Ovary (tissue), 3 donors: Measurements from ENCODE around the gene SLIT3.

Experiments used
- EP300 ChIP-seq: sonication (generic); formaldehyde crosslinking; IDR thresholded peaks from one replicate; pipeline ENCODE4 v1.6.1; 2017; ENCODE audit warnings: antibody characterized with exemption
- POLR2A ChIP-seq: fragments of 450-650 bp; IDR thresholded peaks from one replicate; pipeline ENCODE4 v1.6.1; 2017; ENCODE audit warnings: antibody characterized with exemption, mild to moderate bottlenecking, moderate library complexity
- TF ChIP-seq, protein P1 (sequence below), 3 donors: fragments of 450-650 bp in 2 of 3; fragments of 200-600 bp in 1 of 3; IDR thresholded peaks; one replicate each; pipeline versions ENCODE4 v1.5.1 to v1.8.0; 2016 to 2022; ENCODE audit warnings: antibody characterized with exemption in 3 of 3, mild to moderate bottlenecking in 1 of 3
- donor health status: DM: no; HTN: no; CAD: no.

DNA sequence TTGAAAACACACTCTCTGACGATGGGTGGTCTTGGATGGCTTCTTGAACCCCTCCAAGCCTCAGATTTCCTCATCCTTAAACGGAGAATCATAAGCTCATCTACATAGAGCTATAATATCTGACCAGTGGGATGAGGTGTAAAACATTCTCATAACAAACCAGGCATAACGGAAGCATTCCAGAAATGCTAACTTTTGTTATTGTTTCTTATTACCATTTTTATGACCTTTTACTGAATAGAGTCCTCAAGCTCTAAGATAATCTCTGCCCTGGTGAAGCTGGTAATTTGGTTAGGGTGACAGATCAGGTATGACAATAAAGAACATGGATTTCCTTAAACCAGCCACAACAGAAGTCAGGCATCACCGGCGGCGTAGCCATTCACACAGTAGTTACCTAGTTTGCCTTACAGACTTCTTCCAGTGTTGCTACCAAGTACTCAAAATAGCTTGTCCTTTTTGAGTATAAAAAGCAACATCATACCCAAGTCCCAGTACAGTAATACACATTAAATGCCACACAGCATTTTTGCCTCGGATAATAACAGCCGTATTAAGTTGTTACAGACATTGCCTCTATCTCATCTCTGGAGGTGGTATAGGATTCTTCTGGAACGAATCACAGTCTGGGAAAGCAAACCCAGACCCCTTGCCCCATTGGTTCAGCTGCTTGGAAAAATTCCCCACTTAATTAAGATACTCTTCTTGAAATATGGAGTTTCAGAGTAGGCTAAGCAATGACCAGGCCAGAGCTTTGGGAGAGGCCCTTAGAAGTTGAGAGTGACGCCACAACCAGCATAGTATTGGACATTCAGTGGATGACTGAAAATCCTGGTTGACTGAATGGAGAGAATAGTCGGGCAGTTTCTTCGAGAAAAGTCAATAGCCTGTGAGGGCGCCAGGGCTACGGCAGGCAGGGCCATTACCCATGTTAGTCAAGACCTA is 252.5 kb downstream of the SLIT3 start:
- TF ChIP-seq, protein P1, sequence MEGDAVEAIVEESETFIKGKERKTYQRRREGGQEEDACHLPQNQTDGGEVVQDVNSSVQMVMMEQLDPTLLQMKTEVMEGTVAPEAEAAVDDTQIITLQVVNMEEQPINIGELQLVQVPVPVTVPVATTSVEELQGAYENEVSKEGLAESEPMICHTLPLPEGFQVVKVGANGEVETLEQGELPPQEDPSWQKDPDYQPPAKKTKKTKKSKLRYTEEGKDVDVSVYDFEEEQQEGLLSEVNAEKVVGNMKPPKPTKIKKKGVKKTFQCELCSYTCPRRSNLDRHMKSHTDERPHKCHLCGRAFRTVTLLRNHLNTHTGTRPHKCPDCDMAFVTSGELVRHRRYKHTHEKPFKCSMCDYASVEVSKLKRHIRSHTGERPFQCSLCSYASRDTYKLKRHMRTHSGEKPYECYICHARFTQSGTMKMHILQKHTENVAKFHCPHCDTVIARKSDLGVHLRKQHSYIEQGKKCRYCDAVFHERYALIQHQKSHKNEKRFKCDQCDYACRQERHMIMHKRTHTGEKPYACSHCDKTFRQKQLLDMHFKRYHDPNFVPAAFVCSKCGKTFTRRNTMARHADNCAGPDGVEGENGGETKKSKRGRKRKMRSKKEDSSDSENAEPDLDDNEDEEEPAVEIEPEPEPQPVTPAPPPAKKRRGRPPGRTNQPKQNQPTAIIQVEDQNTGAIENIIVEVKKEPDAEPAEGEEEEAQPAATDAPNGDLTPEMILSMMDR (IDR thresholded peaks at IDR 0.05), result no peak
- TF ChIP-seq POLR2A, result no peak
- no peak for TF ChIP-seq EP300
